ENCODE measurements around the gene ZMIZ1. TPM values are rescaled to one million over a fixed set of nuclear protein-coding genes. Genes with fewer than 3 reads are reported as not detected.
"Not testable (repeated sequence)": the region's sequence is repeated elsewhere in the genome, so short reads cannot be mapped to it uniquely, and the experiment has no call there.

Gene ZMIZ1
- total and polyA plus RNA-seq, 2 donors from 2014 or later = 14.2 to 97.6 TPM

DNA sequence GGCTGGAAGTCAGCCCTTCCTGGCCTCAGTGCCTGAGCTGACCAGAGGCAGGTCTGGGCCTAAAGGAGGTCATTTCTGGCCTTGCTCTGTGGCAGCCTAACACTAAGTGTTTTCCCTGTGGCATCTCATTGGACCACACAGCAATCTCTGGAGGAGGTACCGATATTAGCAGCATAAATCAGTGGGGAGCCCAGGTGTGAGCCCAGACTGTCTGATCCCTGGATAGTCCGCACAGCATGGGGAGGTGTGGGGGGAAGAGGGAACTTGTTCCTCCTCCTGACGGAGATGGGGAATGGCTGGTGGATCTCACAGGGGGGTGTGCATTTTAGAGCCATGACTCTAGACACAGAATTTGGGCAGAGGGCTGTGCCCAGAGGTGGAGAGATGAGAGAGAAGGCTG, 267.5 kb downstream of the ZMIZ1 start:
- Histone ChIP-seq H3K36me3 (ENCODE audit: control insufficient read depth in 2 of 3, insufficient read depth in 3 of 3, low read length in 3 of 3) (no peaks in the 10 kb centered on the region), H3K9me3 (ENCODE audit: control insufficient read depth in 2 of 3, insufficient read depth in 1 of 3, low read length in 3 of 3) (peaks cover 0 to 2% (median 0%) of the 10 kb centered on the region in 3 donors), H3K4me1 (ENCODE audit: control insufficient read depth in 2 of 3, insufficient read depth in 2 of 3, low read depth in 1 of 3, low read length in 3 of 3) (no peaks in the 10 kb centered on the region), H3K4me3 (ENCODE audit: low read length in 3 of 3) (no peak overlapping the region), H3K9ac (ENCODE audit: low read length in 3 of 3) (no peak overlapping the region), H3K27ac (ENCODE audit: low read depth in 2 of 2, low read length in 2 of 2) (no peak overlapping the region), H3K27me3 (ENCODE audit: control insufficient read depth, insufficient read depth, low read length) (no peaks in the 10 kb centered on the region)
- DNase-seq (no peak), FAIRE-seq (no peak)
- TF ChIP-seq, protein P1, sequence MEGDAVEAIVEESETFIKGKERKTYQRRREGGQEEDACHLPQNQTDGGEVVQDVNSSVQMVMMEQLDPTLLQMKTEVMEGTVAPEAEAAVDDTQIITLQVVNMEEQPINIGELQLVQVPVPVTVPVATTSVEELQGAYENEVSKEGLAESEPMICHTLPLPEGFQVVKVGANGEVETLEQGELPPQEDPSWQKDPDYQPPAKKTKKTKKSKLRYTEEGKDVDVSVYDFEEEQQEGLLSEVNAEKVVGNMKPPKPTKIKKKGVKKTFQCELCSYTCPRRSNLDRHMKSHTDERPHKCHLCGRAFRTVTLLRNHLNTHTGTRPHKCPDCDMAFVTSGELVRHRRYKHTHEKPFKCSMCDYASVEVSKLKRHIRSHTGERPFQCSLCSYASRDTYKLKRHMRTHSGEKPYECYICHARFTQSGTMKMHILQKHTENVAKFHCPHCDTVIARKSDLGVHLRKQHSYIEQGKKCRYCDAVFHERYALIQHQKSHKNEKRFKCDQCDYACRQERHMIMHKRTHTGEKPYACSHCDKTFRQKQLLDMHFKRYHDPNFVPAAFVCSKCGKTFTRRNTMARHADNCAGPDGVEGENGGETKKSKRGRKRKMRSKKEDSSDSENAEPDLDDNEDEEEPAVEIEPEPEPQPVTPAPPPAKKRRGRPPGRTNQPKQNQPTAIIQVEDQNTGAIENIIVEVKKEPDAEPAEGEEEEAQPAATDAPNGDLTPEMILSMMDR (IDR thresholded peaks at IDR 0.05; ENCODE audit: borderline replicate concordance, extremely low read depth, insufficient read depth) = no peak
- intact Hi-C loops (cut with DNase I) = no loop called here

DNA sequence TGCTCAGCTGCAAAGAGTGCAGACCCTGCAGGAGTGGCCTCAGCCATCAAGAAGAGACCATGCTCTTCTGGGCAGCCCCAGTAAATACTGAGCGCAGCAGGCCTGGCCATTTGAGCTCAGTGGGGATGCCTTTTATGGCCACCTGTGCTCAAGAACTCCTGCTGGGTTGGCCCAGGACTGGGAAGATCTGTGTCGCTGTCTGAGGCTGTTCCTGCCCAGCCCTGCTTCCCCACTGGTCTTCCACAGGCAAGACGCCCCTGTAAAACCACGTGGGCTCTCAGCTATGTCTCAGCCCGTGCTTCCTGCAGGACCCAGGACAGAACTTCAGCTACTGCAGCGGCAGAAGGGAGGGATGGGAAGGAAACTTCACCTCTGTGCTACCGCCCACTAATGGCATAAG, 268.0 kb downstream of the ZMIZ1 start:
- intact Hi-C loops (cut with DNase I) = no loop called here
- H3K27me3 ChIP-seq (ENCODE audit: control insufficient read depth, insufficient read depth, low read length) = no peaks in the 10 kb centered on the region
- TF ChIP-seq, protein P1 (IDR thresholded peaks at IDR 0.05; ENCODE audit: borderline replicate concordance, extremely low read depth, insufficient read depth) = no peak
- H3K9me3 ChIP-seq (ENCODE audit: control insufficient read depth in 2 of 3, insufficient read depth in 1 of 3, low read length in 3 of 3) = peaks cover 0 to 2% (median 0%) of the 10 kb centered on the region in 3 donors
- DNase-seq (no peak), FAIRE-seq (no peak)
- H3K36me3 ChIP-seq (ENCODE audit: control insufficient read depth in 2 of 3, insufficient read depth in 3 of 3, low read length in 3 of 3) = no peaks in the 10 kb centered on the region
- no peaks in the 10 kb centered on the region for H3K4me1 ChIP-seq (ENCODE audit: control insufficient read depth in 2 of 3, insufficient read depth in 2 of 3, low read depth in 1 of 3, low read length in 3 of 3)
- no peak overlapping the region for H3K9ac ChIP-seq (ENCODE audit: low read length in 3 of 3)
- H3K4me3 ChIP-seq (ENCODE audit: low read length in 3 of 3) = no peak overlapping the region
- H3K27ac ChIP-seq (ENCODE audit: low read depth in 2 of 2, low read length in 2 of 2) = no peak overlapping the region

DNA sequence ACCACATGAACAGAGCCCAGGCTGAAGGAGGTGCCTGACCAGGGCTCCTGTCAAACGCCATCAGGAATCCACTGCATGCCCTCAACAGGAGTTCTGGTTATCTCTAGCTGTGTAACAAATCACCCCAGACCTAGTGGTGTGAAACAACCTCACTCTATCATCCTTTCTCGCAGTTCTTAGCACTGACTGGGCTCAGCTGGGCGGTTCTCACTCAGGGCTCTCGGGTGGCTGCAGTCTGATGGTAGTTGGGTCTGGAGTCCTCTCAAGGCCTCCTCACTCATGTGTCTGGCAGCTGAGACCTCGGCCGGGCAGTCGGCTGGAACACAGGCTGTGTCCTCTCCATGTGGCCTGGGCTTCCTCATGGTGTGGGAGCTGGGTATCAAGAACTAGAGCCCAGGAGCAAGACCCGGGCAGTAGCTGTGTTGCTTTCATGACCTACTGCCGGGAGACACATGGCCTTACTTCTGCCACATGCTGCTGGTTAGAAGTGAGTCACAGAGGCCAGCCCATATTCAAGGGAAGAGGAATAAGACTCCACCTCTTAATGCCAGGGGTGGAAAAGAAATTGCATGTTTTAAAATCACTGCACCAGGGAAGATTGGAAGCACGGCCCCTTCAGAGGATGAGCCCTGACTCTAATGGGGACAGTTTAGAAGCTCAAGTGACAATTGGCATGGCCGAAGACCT, 269.2 kb downstream of the ZMIZ1 start:
- H3K27ac ChIP-seq (ENCODE audit: low read depth in 2 of 2, low read length in 2 of 2); H3K4me1 ChIP-seq (ENCODE audit: control insufficient read depth in 2 of 3, insufficient read depth in 2 of 3, low read depth in 1 of 3, low read length in 3 of 3); H3K9ac ChIP-seq (ENCODE audit: low read length in 3 of 3); H3K27me3 ChIP-seq (ENCODE audit: control insufficient read depth, insufficient read depth, low read length); H3K36me3 ChIP-seq (ENCODE audit: control insufficient read depth in 2 of 3, insufficient read depth in 3 of 3, low read length in 3 of 3); H3K9me3 ChIP-seq (ENCODE audit: control insufficient read depth in 2 of 3, insufficient read depth in 1 of 3, low read length in 3 of 3); FAIRE-seq; intact Hi-C loops (cut with DNase I); DNase-seq; H3K4me3 ChIP-seq (ENCODE audit: low read length in 3 of 3): not testable (repeated sequence)

DNA sequence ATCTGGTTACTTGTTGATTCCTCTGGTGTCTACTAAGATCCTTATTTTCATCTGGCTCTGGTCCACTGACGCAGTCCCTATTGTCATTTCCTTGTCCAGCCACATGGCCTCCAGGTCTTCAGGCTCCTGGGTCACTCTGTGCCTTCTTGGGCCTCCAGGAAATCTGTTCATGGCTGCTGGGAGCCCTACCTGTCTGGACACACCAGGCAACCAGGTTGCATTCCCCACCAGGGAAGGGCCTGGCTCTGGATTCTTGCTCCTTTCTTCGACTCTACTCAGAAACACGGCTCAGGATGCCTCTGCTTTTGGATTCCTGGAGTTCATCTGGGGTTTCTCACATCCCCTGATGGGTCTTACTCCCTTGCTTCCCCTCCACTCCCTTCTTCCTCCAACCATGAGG, 270.5 kb downstream of the ZMIZ1 start:
- intact Hi-C loops (cut with DNase I) = no loop called here
- H3K4me1 ChIP-seq (ENCODE audit: control insufficient read depth in 2 of 3, insufficient read depth in 2 of 3, low read depth in 1 of 3, low read length in 3 of 3) = peaks cover 0 to 3% (median 0%) of the 10 kb centered on the region in 3 donors
- H3K4me3 ChIP-seq (ENCODE audit: low read length in 3 of 3) = no peak overlapping the region
- no peak for FAIRE-seq
- no peaks in the 10 kb centered on the region for H3K36me3 ChIP-seq (ENCODE audit: control insufficient read depth in 2 of 3, insufficient read depth in 3 of 3, low read length in 3 of 3)
- H3K27ac ChIP-seq (ENCODE audit: low read depth in 2 of 2, low read length in 2 of 2) = no peak overlapping the region
- TF ChIP-seq, protein P1 (IDR thresholded peaks at IDR 0.05; ENCODE audit: borderline replicate concordance, extremely low read depth, insufficient read depth) = no peak
- DNase-seq = no peak
- H3K9me3 ChIP-seq (ENCODE audit: control insufficient read depth in 2 of 3, insufficient read depth in 1 of 3, low read length in 3 of 3) = no peaks in the 10 kb centered on the region
- no peak overlapping the region for H3K9ac ChIP-seq (ENCODE audit: low read length in 3 of 3)
- no peaks in the 10 kb centered on the region for H3K27me3 ChIP-seq (ENCODE audit: control insufficient read depth, insufficient read depth, low read length)

All from kidney (tissue), 14 donors.